ENCODE measurements around the gene DIPK1C. TPM values are rescaled to one million over a fixed set of nuclear protein-coding genes. Genes with fewer than 3 reads are reported as not detected.

DIPK1C gene
- total and polyA plus RNA-seq, 10 of the 15 experiments (the other 5 are each of a cell fraction or from before 2014, with no cell fraction given), result not detected

GRCh38 chr18:74459889-74460288 lies 2.8 kb upstream of the DIPK1C start:
- FAIRE-seq (no peak), DNase-seq (ENCODE audit: low read depth, low spot score) (no peak), ATAC-seq (peak; percentile 45; the same call in 2 of the 3 replicates)
- Histone ChIP-seq H3K4me1 (ENCODE audit: control insufficient read depth, insufficient read depth, low read length) (no peaks in the 10 kb centered on the region), H3K9ac (ENCODE audit: control insufficient read depth, insufficient read depth, low read length) (no peak overlapping the region), H4K20me1 (ENCODE audit: control insufficient read depth, insufficient read depth) (no peaks in the 10 kb centered on the region), H3K4me3 (no peak overlapping the region), H3K36me3 (ENCODE audit: control insufficient read depth in 2 of 2, insufficient read depth in 2 of 2, low read length in 1 of 2) (no peaks in the 10 kb centered on the region), H3K79me2 (ENCODE audit: control insufficient read depth, insufficient read depth, low read length) (no peaks in the 10 kb centered on the region), H3K27ac (ENCODE audit: control insufficient read depth, insufficient read depth) (no peak overlapping the region), H3K9me3 (replicated peaks; ENCODE audit: control insufficient read depth, insufficient read depth, low read length) (no peaks in the 10 kb centered on the region), H3K4me2 (ENCODE audit: control insufficient read depth, insufficient read depth) (no peak overlapping the region), H2AFZ (ENCODE audit: control insufficient read depth, low read depth, low read length) (no peak overlapping the region), H3K27me3 (replicated peaks in 1 of 2; ENCODE audit: control insufficient read depth in 2 of 2, insufficient read depth in 2 of 2, low read length in 1 of 2) (peaks cover 2 to 8% of the 10 kb centered on the region in 2 experiments; a peak in 3 of 4 replicates)
- ChIA-PET POLR2A (no interaction called here), SMC1A (ENCODE audit: uncharacterized antibody, unreplicated experiment) (no interaction called here), CTCF (no interaction called here), RAD21 (ENCODE audit: unreplicated experiment) (no interaction called here)
- BruUV-seq (replicated peaks), result no TSS peak
- in situ Hi-C loops (cut with MboI) (no loop called here), intact Hi-C loops (cut with micrococcal nuclease; ENCODE audit: unreplicated experiment) (no loop called here)
- WGBS (ENCODE audit: insufficient coverage, insufficient replicate concordance, low lambda C conversion rate, missing lambda C conversion rate), result 18% methylated on average over 7 of the region's 7 CpGs
- TF ChIP-seq, protein P1, sequence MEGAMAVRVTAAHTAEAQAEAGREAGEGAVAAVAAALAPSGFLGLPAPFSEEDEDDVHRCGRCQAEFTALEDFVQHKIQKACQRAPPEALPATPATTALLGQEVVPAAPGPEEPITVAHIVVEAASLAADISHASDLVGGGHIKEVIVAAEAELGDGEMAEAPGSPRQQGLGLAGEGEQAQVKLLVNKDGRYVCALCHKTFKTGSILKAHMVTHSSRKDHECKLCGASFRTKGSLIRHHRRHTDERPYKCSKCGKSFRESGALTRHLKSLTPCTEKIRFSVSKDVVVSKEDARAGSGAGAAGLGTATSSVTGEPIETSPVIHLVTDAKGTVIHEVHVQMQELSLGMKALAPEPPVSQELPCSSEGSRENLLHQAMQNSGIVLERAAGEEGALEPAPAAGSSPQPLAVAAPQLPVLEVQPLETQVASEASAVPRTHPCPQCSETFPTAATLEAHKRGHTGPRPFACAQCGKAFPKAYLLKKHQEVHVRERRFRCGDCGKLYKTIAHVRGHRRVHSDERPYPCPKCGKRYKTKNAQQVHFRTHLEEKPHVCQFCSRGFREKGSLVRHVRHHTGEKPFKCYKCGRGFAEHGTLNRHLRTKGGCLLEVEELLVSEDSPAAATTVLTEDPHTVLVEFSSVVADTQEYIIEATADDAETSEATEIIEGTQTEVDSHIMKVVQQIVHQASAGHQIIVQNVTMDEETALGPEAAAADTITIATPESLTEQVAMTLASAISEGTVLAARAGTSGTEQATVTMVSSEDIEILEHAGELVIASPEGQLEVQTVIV (IDR thresholded peaks at IDR 0.05; ENCODE audit: borderline replicate concordance, partially characterized antibody), result no peak
- TF ChIP-seq PAX5 (IDR thresholded peaks at IDR 0.05; ENCODE audit: borderline replicate concordance, low read depth, low read length) (no peak), MAX (IDR thresholded peaks at IDR 0.05; ENCODE audit: low read depth, low read length) (no peak), NFIC (IDR thresholded peaks at IDR 0.05; ENCODE audit: low read depth, low read length) (no peak), POU2F2 (IDR thresholded peaks at IDR 0.05; ENCODE audit: borderline replicate concordance, low read depth, low read length) (no peak), TCF7 (IDR thresholded peaks at IDR 0.05; ENCODE audit: borderline replicate concordance) (no peak), SMARCA5 (IDR thresholded peaks at IDR 0.05) (no peak), CHD1 (IDR thresholded peaks at IDR 0.05; ENCODE audit: low read depth, low read length) (no peak), JUNB (IDR thresholded peaks at IDR 0.05) (no peak), IRF3 (IDR thresholded peaks at IDR 0.05) (no peak), MTA3 (IDR thresholded peaks at IDR 0.05; ENCODE audit: borderline replicate concordance, low read length) (no peak), POLR2AphosphoS2 (IDR thresholded peaks at IDR 0.05; ENCODE audit: low read depth, low read length) (no peak)
- TF ChIP-seq, protein P2, sequence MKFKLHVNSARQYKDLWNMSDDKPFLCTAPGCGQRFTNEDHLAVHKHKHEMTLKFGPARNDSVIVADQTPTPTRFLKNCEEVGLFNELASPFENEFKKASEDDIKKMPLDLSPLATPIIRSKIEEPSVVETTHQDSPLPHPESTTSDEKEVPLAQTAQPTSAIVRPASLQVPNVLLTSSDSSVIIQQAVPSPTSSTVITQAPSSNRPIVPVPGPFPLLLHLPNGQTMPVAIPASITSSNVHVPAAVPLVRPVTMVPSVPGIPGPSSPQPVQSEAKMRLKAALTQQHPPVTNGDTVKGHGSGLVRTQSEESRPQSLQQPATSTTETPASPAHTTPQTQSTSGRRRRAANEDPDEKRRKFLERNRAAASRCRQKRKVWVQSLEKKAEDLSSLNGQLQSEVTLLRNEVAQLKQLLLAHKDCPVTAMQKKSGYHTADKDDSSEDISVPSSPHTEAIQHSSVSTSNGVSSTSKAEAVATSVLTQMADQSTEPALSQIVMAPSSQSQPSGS (IDR thresholded peaks at IDR 0.05; ENCODE audit: low read length), result no peak
- TF ChIP-seq, protein P3, sequence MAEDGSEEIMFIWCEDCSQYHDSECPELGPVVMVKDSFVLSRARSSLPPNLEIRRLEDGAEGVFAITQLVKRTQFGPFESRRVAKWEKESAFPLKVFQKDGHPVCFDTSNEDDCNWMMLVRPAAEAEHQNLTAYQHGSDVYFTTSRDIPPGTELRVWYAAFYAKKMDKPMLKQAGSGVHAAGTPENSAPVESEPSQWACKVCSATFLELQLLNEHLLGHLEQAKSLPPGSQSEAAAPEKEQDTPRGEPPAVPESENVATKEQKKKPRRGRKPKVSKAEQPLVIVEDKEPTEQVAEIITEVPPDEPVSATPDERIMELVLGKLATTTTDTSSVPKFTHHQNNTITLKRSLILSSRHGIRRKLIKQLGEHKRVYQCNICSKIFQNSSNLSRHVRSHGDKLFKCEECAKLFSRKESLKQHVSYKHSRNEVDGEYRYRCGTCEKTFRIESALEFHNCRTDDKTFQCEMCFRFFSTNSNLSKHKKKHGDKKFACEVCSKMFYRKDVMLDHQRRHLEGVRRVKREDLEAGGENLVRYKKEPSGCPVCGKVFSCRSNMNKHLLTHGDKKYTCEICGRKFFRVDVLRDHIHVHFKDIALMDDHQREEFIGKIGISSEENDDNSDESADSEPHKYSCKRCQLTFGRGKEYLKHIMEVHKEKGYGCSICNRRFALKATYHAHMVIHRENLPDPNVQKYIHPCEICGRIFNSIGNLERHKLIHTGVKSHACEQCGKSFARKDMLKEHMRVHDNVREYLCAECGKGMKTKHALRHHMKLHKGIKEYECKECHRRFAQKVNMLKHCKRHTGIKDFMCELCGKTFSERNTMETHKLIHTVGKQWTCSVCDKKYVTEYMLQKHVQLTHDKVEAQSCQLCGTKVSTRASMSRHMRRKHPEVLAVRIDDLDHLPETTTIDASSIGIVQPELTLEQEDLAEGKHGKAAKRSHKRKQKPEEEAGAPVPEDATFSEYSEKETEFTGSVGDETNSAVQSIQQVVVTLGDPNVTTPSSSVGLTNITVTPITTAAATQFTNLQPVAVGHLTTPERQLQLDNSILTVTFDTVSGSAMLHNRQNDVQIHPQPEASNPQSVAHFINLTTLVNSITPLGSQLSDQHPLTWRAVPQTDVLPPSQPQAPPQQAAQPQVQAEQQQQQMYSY (CRISPR knock-in tag; IDR thresholded peaks at IDR 0.05), result no peak
- TF ChIP-seq, protein P4, sequence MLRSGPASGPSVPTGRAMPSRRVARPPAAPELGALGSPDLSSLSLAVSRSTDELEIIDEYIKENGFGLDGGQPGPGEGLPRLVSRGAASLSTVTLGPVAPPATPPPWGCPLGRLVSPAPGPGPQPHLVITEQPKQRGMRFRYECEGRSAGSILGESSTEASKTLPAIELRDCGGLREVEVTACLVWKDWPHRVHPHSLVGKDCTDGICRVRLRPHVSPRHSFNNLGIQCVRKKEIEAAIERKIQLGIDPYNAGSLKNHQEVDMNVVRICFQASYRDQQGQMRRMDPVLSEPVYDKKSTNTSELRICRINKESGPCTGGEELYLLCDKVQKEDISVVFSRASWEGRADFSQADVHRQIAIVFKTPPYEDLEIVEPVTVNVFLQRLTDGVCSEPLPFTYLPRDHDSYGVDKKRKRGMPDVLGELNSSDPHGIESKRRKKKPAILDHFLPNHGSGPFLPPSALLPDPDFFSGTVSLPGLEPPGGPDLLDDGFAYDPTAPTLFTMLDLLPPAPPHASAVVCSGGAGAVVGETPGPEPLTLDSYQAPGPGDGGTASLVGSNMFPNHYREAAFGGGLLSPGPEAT (IDR thresholded peaks at IDR 0.05; ENCODE audit: low read depth), result no peak
